Stimulated activated CD4-positive, alpha-beta T cell treated with anti-CD3 and anti-CD28 coated beads, TNF-alpha, amount 100 ng/mL, for 24 hours (primary cell): ENCODE data around the gene NELFCD.
"Not testable (repeated sequence)": the region's sequence is repeated elsewhere in the genome, so short reads cannot be mapped to it uniquely, and the experiment has no call there.

ENCODE experiments used
- DNase-seq, 3 experiments: peaks; one replicate each; pipeline ENCODE4 v3.0.0-alpha.2; 2020; ENCODE audit warnings: low read depth in 3 of 3

NELFCD gene

DNA sequence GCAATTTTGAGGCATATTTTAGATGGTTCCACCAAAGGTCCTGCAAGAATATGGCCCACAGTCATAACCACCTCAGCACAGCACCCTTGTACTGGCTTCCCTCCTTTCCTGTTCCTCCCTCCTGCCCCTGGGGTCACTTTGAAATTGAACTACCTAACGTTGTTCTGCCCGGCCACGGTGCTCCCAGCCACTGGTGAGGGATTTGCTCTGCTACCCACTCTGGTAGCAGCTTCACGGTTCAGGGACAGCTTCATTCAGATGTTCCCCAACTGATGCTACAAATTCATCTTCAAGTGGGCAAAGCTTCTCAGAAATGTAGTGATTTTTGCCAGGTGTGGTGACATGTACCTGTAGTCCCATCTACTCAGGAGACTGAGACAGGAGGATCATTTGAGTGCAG, 7.9 kb upstream of the NELFCD start:
- no peak for DNase-seq

DNA sequence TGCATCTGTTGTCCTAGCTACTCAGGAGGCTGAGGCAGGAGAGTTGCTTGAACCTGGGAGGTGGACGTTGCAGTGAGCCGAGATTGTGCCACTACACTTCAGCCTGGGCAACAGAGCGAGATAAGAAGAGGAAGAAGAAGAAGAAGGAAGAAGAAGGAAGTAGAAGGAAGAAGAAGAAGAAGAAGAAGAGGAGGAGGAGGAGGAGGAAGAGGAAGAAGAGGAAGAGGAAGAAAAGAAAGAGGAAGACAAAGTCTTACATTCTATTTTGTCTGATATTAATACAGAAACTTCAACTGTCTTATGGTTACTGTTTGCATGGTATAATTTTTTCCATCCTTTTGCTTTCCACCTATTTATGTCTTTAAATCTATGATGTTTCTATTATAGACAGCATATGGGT, 7.2 kb upstream of the NELFCD start:
- DNase-seq = no peak

DNA sequence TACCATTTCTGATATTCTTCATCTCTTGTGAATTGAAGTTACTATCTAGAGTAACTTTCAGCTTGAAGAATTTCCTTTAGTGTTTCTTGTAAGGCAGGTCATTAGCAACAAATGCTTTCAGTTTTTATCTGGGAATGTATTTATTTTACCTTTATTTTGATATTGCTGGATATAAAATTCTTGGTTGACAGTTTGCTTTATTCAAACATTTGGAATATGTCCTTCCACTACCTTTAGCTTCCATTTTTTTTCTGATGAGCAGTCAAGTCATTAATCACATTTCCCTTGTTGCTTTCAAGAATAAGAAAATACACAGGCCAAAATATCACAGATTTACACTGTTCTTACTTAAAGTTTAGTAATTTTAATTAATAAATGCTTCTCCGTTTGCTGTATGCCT, 5.7 kb upstream of the NELFCD start:
- no peak for DNase-seq

DNA sequence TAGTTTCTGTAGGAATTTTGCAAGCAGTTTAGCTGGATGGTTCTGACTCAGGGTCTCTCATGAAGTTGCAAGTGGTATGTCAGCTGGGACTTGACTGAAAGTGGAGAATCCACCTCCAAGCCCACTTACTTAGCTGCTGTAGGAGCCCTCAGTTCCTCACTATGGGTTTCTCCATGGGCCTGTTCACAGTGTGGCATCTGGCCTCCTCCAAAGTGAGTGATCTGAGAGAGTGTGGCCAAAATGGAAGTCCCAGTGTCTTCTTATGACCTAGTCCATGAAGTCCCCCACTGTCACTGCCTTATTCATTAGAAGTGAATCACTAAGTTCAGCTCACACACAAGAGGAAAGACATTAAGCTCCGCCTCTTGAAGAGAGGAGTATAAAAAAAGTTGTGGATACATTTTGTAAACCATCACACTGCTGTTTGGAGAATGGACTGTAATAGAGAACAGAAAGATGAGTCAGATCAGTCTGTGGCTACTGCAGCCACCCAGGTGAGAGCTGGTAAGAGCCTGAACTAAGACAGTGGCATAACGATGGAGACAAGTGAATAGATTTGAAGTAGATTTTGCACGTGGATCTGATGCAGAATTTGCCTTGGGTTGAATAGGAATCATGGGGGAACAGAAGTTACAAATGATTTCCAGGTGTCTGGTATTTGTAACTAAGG, 4.9 kb upstream of the NELFCD start:
- no peak for DNase-seq

DNA sequence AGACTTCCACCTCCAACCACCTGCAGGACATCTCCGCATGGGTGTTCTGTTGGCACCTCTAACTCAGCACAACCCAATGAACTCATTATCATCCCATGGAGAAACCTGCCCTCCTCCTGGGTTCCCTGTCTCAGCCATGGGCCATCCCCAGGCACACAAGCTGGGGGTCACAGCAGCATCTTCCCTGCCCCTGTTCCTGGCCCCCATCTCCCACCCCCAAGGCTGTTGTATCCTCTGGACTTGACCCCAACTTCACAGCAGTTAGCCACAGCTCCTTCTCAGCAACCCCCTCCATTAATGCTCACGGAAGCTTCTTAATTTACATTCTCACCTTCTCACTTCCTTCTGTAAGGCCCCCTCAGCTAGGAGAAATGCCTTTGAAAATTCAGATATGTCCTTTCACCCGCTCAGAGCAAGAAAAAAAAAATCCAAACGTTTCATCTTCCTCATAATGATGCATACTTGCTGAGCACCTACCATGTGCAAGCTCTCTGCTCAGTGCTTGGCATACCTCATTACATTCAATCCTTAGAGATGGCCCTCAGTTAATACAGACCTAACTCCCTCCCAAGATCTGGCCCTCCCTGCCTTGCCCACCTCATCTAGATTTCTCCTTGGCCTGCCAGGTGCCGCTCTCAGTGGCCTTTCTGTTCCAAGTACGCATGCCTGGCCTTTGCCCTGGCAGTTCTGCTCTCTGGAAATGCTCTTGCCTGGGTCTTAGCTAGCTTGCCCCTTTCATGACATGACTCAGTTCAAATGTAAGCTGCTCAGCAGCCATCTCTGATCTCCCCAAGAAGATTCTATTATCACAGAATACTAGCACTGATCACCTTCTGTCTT, 2.5 kb upstream of the NELFCD start:
- no peak for DNase-seq

DNA sequence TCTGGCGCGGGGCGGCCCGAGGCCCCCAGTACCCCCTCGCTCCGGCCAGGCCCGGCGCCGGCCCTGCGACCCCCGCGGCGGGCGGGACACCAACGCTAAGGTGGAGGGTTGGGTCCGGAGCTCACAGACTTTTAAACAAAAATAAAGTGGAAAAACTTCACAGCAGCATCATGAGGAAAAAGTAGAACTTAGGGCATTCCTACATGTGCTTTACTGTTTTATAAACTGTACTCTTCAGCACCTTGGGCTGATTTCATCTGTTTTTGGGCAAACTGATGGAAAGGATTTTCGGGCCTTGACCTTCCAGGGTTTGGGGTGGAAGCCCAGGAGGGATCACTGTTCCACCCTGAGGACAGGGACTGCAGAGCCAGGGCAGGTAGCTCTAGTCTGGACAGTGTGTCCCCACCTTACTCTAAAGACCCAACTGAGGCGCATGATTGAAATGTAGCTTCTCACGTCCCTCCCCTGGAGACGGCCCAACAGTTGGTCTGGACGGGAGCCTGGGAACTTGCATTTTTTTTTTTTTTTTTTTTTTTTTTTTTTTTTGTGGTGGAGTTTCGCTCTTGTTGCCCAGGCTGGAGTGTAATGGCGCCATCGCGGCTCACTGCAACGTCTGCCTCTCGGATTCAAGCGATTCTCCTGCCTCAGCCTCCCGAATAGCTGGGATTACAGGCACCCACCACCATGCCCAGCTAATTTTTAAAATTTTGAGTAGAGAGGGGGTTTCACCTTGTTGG, 740 bp downstream of the NELFCD start:
- DNase-seq = peak in 1 of 3 experiments; percentile 11

DNA sequence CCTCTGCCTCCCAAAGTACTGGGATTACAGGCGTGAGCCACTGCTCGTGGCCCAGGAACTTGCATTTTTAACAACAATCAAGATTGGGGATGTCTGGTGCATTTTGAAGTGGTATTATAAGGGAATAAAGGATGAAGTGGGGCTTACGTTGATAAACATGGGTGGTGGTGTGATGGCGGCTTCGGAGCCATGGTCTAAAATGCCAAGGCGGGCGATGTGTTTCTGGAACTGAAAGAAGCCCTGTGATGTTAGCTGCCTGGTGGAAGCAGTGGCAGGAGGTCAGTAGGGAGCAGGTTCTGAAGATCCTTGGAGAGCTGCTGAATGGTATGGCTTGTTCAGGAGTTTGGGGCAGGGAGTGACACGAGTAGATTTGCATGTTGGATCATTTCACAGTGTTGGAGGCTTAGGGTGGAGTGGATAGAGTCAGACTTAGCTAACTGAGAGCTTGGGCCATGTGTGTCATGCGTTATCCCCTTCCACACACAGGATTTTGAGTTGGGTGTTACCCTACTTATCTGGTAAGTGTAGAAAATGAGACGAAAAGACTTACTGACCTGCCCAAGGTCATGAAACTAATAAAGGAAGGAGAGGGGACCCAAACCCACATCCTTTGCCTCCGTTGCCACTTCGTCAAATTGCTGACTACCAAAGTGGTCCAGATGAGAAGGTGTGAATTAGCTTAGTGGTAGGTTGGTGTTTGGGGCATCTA, 1.5 kb downstream of the NELFCD start:
- no peak for DNase-seq

DNA sequence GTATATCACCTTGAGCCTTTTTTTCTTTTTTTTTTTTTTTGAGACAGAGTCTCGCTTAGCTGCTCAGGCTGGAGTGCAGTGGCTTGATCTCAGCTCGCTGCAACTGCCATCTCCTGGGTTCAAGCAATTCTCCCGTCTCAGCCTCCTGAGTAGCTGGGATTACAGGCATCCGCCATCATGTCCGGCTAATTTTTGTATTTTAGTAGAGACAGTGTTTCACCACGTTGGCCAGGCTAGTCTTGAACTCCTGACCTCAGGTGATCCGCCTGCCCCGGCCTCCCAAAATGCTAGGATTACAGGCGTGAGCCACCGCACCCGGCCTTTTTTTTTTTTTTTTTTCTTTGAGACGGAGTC, 2.0 kb downstream of the NELFCD start:
- DNase-seq = not testable (repeated sequence)

DNA sequence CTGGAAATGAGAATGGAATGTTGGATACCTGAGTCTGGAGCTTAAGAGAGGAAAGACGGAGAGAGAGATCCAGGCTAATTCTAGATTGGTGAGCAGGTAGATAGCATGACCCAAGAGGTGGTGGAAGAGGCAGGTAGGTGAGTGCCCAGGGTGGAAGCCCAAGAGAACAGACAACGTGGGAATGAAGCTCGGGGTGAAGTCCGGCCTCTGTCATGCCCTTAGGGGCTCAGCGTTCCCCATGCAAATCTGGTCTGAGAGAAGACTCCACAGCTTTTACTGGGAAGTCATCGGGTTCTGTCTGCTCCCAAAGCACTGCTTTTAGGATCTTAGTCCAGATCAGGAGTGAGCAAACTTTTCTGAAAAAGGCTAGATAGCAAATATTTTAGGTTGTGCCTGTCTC, 3.6 kb downstream of the NELFCD start:
- DNase-seq = no peak

DNA sequence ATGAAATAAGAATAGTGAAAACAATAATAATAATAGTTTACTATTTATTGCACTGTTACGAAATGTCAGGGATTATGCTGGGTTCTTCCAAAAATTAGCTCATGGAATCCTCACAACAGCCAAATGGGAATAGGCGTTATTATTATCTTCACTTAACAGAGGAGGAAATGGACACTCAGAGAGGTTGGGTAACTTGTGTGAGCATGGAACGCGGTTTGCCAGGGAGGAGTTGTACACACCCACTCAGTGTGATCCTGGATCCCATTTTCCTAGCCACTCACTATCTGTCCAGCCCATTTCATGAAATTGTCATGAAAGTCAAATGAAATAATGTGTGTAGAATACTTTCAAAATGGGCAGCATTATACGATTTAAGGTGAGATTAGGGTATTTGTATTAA, 4.6 kb downstream of the NELFCD start:
- no peak for DNase-seq

DNA sequence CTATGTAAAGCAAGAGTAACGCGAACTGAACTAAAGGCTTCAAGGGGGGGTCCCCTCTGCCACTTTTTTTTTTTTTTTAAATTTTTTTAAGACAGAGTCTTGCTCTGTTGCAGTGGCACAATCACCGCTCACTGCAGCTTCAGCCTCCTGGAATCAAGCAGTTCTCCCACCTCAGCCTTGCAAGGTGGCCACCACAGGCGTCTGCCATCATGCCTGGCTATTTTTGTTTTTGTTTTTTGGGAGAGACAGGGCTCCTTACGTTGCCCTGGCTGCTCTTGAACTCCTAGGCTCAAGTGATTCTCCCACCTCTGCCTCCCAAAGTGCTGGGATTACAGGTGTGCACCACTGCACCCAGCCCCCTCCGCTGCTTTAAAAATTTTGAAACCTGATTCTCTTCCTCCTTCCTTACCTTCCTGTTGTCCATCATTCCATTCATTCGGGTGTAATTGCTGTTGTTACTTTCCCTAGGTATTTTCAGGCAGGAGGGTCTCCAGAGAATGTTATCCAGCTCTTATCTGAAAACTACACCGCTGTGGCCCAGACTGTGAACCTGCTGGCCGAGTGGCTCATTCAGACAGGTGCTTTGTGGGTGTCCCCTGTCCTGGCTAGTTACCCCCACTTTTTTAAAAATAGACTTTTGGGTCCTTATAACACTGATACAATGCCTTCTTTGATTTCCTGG, 5.4 kb downstream of the NELFCD start:
- no peak for DNase-seq

DNA sequence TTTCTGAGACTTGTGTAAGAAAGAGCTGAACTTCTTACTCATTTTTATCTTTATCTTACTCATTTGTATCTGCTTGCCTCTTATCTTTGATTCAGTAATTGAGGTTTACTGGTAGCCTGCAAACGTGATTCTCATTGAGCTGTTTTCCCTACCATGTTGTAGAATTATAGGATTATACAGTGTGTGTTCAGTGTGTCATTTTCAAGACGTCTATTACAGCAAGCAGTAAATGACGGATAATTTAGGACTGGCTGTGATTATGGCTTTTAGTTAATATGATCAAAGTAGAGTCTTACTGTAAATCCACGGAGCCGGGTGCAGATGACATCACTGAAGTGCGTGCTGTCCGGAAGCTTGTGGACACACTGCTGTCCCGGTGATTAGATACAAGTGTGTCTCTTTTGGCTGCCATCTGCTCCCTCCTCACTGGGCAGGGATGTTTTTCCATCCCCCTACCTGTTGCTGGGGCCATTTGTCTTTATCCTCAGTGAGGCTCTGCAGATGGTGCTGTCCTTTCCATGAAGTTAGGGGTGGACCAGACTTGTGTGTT, 6.0 kb downstream of the NELFCD start:
- DNase-seq = no peak

DNA sequence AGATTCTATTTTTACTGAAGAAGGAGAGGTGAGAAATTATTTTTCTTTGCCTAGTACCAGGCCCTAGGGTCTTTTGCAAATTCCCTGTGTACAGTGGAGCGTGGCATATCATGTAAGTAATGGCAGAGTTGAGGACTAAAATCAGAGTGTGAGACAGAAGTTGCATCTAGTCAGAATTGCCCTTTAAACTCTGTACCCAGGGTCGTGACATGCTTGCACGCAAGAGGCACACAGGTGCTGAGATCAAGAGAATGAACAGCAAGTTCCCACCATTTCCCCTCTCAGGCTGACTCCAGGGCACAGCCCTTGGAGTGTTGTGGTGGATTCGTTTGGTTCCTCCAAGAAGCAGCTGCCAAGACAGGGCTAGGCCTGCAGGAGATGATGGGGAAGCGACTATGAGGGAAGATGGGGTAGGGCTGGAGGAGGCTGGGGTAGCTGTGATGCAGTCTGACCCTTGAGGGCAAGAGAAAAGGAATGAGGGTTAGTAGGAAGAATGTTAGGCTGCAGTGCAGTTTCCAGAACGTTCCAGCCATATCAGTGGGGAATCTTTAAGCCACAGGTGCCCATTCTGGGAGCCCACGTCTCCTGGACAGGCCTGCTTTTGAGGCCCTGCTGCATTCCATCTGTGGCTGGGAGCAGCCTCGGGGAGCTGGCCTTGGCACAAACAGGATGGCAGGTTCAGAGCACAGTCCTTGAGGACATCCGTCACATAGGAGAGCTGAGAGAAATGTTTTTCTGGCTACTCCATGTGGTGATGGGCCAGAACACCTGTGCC, 6.9 kb downstream of the NELFCD start:
- no peak for DNase-seq

DNA sequence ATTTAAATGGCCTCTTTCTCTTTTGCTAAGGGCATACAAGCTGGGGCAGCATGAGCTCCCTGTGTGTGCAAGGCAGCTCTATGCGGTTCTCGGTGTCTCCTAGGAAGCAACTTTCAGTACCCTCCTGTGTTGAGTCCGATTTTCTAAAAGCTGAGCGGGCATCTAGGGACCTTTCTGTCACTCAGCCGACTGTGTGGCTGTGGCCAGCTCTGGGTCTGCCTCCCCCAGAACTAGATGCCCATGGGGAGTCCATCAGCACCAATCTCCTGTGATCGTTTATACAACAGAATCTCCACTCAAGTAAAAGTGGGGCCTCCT, 7.5 kb downstream of the NELFCD start:
- DNase-seq = no peak

DNA sequence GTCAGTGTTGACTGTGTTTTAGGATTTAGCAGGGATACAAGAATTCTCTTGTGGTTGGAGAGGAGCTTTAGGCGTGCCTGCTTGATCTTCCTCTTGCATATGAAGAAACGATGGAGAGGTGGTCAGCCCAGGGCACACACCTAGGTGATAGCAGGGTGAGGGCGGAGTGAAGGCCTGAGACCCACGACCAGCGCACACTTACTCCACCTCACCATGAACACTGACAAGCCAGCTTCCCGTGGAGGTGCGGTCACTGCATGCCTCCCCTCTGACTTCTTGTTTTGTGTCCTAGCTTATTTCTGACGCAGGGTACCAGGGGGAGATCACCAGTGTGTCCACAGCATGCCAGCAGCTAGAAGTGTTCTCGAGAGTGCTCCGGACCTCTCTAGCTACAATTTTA, 8.1 kb downstream of the NELFCD start:
- no peak for DNase-seq

DNA sequence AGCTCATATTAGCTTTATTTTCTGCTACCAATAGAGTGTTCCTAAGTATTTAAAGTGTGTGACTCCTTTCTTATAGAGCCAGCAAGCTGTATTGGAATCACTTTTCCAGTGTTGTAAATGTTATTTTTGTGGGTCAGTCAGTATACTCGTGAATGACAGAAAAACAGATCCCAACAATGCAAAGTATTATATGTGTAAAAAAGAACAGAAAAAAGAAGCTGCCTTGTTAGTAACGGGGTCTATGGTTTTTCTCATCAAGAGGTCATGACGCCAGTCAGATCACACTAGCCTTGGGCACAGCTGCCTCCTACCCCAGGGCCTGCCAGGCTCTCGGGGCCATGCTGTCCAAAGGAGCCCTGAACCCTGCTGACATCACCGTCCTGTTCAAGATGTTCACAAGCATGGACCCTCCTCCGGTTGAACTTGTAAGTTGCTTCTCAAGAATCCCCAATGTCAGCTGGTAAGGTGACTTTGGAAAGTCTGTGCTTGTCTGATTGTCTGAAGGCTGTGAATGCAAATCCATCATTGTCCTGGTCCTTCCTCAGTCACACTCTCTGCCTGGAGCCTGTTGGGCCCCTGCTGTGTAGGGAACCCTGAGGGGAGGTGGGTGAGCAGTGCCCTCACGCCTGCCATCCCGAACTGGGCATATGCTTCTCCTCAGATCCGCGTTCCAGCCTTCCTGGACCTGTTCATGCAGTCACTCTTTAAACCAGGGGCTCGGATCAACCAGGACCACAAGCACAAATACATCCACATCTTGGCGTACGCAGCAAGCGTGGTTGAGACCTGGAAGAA, 9.8 kb downstream of the NELFCD start:
- DNase-seq = no peak

DNA sequence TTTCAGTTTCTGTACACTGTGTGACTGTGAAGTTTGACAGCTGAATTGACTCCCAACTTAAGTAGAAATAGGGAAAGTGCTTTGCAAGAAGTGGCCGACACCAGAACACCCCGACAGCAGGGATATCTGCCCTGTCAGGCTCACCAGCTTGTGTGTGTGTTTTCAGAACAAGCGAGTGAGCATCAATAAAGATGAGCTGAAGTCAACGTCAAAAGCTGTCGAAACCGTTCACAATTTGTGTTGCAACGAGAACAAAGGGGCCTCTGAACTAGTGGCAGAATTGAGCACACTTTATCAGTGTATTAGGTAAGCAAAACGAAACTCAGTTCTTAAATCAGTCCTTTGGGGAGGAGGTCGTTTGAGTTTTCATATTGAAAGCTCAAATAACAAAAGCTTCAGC, 10.7 kb downstream of the NELFCD start:
- DNase-seq = no peak

DNA sequence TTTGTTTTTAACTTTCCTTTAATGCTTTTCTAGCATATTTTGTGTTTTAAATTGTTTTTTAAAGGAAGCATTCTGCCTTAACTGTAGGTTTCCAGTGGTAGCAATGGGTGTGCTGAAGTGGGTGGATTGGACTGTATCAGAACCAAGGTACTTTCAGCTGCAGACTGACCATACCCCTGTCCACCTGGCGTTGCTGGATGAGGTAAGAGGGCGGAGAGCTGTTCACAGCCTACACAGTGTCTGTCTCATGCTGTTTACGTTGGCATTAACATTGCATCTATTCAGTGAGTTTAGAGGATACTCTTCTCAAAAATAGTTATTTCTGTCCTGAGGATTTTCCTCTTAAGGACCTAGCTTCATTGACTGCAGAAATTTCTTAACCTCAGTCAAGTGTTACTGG, 11.9 kb downstream of the NELFCD start:
- no peak for DNase-seq

DNA sequence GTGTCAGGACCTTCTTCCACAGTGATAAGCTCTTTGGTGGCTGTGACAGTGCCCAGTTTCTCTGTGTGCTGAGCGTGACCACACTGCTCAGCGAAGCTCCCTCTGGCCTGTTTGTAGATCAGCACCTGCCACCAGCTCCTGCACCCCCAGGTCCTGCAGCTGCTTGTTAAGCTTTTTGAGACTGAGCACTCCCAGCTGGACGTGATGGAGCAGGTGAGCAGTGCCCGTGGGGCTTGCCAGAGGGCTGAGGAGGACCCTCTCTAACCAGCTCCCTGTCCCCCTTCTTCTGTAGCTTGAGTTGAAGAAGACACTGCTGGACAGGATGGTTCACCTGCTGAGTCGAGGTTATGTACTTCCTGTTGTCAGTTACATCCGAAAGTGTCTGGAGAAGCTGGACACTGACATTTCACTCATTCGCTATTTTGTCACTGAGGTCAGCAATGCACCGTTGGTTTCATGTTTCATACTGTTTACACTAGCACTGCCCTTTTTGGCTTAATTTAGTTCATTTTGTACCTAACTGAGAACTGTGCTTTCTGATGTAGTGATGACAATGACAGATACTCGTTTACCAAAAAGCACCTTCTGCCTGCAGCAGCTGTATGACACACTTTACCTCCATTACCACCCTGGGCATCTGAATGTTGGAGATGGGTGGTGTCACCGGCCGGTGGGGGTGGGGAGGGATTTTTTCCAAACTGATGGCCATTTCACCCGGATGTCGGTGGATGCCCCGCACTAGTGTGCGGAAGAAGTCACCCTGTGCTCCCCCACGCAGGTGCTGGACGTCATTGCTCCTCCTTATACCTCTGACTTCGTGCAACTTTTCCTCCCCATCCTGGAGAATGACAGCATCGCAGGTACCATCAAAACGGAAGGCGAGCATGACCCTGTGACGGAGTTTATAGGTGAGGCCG, 12.5 kb downstream of the NELFCD start:
- no peak for DNase-seq
